Keratinocyte (primary cell): ENCODE measurements around the gene TMEM204.

Experiments
- CTCF ChIP-seq, 3 experiments: IDR thresholded peaks in 1 of 3; conservative IDR thresholded peaks in 1 of 3; optimal IDR thresholded peaks in 1 of 3; 2 replicates in 2 of 3; 3 replicates in 1 of 3; pipeline versions ENCODE3 to v1.5.1; 2011; ENCODE audit warnings: low read length in 3 of 3, mild to moderate bottlenecking in 3 of 3, moderate library complexity in 2 of 3, control low read depth in 1 of 3, inconsistent platforms in 1 of 3; ENCODE audit not compliant: insufficient read depth in 2 of 3; ENCODE audit errors: extremely low read depth in 1 of 3
- EZH2 ChIP-seq: IDR thresholded peaks from one replicate; pipeline ENCODE4 v1.6.1; 2012; ENCODE audit warnings: inconsistent platforms, mild to moderate bottlenecking, low read length, moderate library complexity

GRCh38 chr16:1527836-1528811 is 5.3 kb upstream of the TMEM204 start:
- TF ChIP-seq CTCF (optimal IDR thresholded peaks at IDR 0.05 in 1 of 3, IDR thresholded peaks at IDR 0.05 in 1 of 3, conservative IDR thresholded peaks at IDR 0.05 in 1 of 3; ENCODE audit: extremely low read depth in 1 of 3, insufficient read depth in 2 of 3, low read length in 3 of 3) (no peak), EZH2 (no peak)
